BE2C (cell line): ENCODE results near the gene AKT3.
"Not testable (repeated sequence)": the region's sequence is repeated elsewhere in the genome, so short reads cannot be mapped to it uniquely, and the experiment has no call there.

Experiments
- DNase-seq: peaks from one replicate; pipeline ENCODE4 v3.0.0-alpha.2; 2020
- H3K27me3 ChIP-seq: fragments of 250-450 bp; sonication (Bioruptor Pico); 2 replicates; pipeline ENCODE4 v1.5.1; 2020; ENCODE audit warnings: mild to moderate bottlenecking
- H3K36me3 ChIP-seq: fragments of 250-450 bp; sonication (Bioruptor Pico); 2 replicates; pipeline ENCODE4 v1.5.1; 2020; ENCODE audit warnings: mild to moderate bottlenecking
- H3K4me1 ChIP-seq: fragments of 250-450 bp; sonication (Bioruptor Pico); 2 replicates; pipeline ENCODE4 v1.5.1; 2020
- H3K4me3 ChIP-seq: 2 replicates; pipeline ENCODE4 v1.5.1; 2011; ENCODE audit warnings: low read depth, low read length
- H3K9me3 ChIP-seq: fragments of 250-450 bp; sonication (Bioruptor Pico); 2 replicates; pipeline ENCODE4 v1.5.1; 2020
- CTCF ChIP-seq: IDR thresholded peaks from 2 replicates; pipeline ENCODE4 v1.5.1; 2012; ENCODE audit warnings: mild to moderate bottlenecking, low read depth, low read length

Gene AKT3

GRCh38 chr1:243818978-243819377 lies 31.1 kb downstream of the AKT3 start:
- no peak for TF ChIP-seq CTCF
- Histone ChIP-seq H3K4me1 (no peaks in the 10 kb centered on the region), H3K27me3 (no peaks in the 10 kb centered on the region), H3K36me3 (peaks cover 11% of the 10 kb centered on the region), H3K4me3 (no peak overlapping the region), H3K9me3 (no peaks in the 10 kb centered on the region)
- DNase-seq, result peak; percentile 6

GRCh38 chr1:243814718-243815117 lies 35.3 kb downstream of the AKT3 start:
- no peaks in the 10 kb centered on the region for H3K9me3 ChIP-seq
- no peak for TF ChIP-seq CTCF
- H3K4me1 ChIP-seq, result no peaks in the 10 kb centered on the region
- H3K27me3 ChIP-seq, result no peaks in the 10 kb centered on the region
- H3K4me3 ChIP-seq, result no peak overlapping the region
- DNase-seq, result no peak
- peaks cover 6% of the 10 kb centered on the region for H3K36me3 ChIP-seq

GRCh38 chr1:243807346-243807745 lies 42.7 kb downstream of the AKT3 start:
- not testable (repeated sequence) for H3K27me3 ChIP-seq, H3K36me3 ChIP-seq, H3K4me3 ChIP-seq, H3K9me3 ChIP-seq, H3K4me1 ChIP-seq, DNase-seq

- H3K36me3 ChIP-seq, result no peaks in the 10 kb centered on the region
- H3K4me1 ChIP-seq, result no peaks in the 10 kb centered on the region
- no peaks in the 10 kb centered on the region for H3K9me3 ChIP-seq
- DNase-seq, result no peak
- H3K27me3 ChIP-seq, result no peaks in the 10 kb centered on the region
- no peak for TF ChIP-seq CTCF
- H3K4me3 ChIP-seq, result no peak overlapping the region
Observed at GRCh38 chr1:243806310-243806709, 43.7 kb downstream of the AKT3 start.

- H3K27me3 ChIP-seq, result no peaks in the 10 kb centered on the region
Observed at GRCh38 chr1:243802736-243803135, 47.3 kb downstream of the AKT3 start.

GRCh38 chr1:243801378-243801777 lies 48.7 kb downstream of the AKT3 start:
- Histone ChIP-seq H3K27me3 (no peaks in the 10 kb centered on the region), H3K9me3 (no peaks in the 10 kb centered on the region), H3K4me3 (no peak overlapping the region), H3K36me3 (peaks cover 7% of the 10 kb centered on the region; the same call in 1 of the 2 replicates), H3K4me1 (no peaks in the 10 kb centered on the region)
- no peak for DNase-seq
- TF ChIP-seq CTCF, result no peak

More at GRCh38 chr1:243802736-243803135, 47.3 kb downstream of the AKT3 start:
- no peak for TF ChIP-seq CTCF
- H3K9me3 ChIP-seq, result no peaks in the 10 kb centered on the region
- no peak overlapping the region for H3K4me3 ChIP-seq
- peaks cover 3% of the 10 kb centered on the region; the same call in 1 of the 2 replicates for H3K36me3 ChIP-seq
- no peak for DNase-seq
- no peaks in the 10 kb centered on the region for H3K4me1 ChIP-seq

GRCh38 chr1:243799908-243800307 lies 50.1 kb downstream of the AKT3 start:
- no peaks in the 10 kb centered on the region for H3K9me3 ChIP-seq
- no peak for DNase-seq
- H3K4me3 ChIP-seq, result no peak overlapping the region
- H3K4me1 ChIP-seq, result no peaks in the 10 kb centered on the region
- TF ChIP-seq CTCF, result no peak
- H3K27me3 ChIP-seq, result no peaks in the 10 kb centered on the region
- H3K36me3 ChIP-seq, result peaks cover 8% of the 10 kb centered on the region; the same call in 1 of the 2 replicates
